NCI-H2081 treated with DMSO at 0.1 percent for 48 hours (cell line): Measurements from ENCODE around the gene UNC93A.
"Not testable (repeated sequence)": the region's sequence is repeated elsewhere in the genome, so short reads cannot be mapped to it uniquely, and the experiment has no call there.

Source experiments
- DNase-seq: peaks from one replicate; lab custom pipeline; 2025; lab: John Stamatoyannopoulos, UW

UNC93A gene

DNA sequence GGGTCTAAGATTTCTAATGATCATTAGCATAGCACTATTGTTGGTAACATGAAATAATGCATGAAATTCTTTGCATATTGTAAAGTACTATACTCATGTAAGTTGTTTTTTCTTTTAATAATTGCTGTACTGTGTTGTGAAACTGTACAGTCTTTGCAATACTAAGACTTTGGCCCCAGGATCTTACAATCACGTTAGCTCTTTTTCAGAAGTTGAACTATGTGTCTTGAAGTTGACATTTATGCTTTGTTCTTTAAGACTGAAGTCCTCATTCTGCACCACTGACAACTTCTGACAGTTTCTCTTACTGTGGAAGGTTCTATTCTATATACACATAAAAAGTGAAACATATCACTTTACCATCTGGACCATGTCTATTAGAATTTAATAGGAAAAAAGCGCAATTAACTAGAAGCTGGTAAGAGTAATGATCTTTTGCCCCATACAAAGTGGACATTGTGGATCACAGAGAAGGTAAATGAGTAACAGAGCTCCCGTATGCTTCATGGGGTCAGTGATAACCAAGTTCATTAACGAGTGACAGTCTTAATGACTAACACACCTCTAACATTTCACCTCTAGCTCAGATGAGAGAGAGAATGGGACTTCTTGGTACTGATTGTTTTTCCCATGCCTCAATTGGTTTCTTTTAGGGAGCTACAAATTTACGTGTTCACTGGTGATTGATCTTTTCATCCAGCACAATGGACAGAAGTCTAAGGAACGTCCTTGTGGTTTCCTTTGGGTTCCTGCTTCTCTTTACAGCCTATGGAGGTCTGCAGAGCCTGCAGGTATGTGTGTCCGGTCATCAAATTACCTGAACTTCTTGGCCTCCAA lies at the start of gene UNC93A:
TSS of gene UNC93A (plus strand) at position 530 of the 837 bp plus-strand sequence. CDS start at position 705, 175 bp downstream.
- DNase-seq, result no peak

DNA sequence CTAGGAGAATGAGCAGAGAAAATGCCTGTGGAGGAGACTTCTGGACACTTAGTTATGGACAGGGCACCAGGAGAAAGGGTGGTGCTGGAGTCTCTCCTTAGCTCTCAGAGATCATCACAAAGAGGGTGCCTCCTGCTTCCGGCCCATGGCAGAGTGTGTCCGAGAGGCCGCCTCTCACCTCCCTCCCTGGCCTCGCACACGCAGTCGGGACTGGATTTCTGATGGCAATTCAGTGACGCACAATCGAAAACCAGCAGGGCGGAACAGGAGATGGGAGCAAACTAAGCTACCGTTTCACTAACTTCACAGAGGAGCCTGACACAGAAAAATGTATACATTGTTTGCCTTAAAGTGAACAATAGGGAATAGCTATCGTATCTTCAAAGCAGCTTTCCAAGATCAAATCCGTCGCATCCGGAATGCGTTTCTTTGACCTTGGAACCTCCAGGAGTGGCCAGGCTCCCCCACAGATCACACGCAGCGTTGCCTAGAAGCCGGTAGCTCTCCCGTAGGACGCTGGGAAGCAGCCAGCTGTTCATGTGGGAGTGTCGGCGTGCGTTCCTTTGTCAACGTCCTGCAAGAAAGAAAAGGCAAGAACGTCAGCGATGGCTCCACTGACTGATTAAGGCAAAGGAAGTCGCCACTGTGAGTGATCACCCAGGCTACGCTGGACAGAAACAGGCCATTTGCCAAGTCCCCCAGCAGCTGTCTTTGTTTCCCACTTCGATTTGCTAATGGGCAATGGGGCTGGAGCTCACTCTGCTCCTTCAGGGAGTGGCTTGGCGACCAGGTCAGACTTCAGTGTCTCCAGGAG lies 49.6 kb upstream of the UNC93A start:
- not testable (repeated sequence) for DNase-seq

DNA sequence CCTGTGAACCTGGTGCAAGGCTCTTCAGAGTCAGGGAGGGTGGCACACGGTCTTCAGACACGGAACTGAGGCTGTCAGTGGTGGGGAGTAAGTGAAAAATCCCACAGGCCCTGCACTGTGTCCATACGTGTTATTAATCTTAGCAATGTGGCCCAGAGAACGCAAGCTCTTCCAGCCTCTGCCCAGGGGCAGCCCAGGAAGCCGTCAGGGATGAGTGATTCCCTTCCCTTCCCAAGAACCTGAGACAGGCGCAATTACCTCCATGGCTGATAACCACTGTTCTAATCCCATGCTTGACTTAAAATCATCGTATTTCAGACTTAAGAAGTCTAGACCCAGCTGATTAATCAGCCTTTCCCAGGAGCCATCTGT lies 49.0 kb upstream of the UNC93A start:
- DNase-seq, result not testable (repeated sequence)

DNA sequence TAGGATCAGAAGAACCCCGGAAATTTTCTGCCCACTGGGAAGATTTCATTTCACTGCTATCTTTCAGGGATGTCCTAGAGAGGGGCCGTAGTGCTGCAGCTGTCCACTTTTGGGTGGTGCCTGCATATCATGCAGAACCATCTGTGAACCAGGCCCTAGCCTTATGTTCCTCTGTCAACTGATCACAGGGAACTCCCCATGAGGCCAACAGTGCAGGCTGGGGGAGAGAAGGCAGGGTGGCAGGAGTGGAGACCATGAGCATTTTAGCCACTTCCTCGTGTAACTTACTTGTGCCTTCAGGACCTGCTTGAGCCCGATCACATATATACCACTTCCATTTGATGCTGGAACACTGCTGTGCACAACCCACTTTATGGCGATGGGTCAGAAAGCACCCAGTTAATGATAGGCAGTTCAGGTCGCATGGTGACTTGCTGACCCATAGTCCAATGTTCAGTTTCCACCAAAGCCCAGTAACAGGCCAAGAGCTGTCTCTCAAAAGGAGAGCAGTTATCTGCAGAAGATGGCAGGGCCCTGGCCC lies 48.5 kb upstream of the UNC93A start:
- DNase-seq, result not testable (repeated sequence)

DNA sequence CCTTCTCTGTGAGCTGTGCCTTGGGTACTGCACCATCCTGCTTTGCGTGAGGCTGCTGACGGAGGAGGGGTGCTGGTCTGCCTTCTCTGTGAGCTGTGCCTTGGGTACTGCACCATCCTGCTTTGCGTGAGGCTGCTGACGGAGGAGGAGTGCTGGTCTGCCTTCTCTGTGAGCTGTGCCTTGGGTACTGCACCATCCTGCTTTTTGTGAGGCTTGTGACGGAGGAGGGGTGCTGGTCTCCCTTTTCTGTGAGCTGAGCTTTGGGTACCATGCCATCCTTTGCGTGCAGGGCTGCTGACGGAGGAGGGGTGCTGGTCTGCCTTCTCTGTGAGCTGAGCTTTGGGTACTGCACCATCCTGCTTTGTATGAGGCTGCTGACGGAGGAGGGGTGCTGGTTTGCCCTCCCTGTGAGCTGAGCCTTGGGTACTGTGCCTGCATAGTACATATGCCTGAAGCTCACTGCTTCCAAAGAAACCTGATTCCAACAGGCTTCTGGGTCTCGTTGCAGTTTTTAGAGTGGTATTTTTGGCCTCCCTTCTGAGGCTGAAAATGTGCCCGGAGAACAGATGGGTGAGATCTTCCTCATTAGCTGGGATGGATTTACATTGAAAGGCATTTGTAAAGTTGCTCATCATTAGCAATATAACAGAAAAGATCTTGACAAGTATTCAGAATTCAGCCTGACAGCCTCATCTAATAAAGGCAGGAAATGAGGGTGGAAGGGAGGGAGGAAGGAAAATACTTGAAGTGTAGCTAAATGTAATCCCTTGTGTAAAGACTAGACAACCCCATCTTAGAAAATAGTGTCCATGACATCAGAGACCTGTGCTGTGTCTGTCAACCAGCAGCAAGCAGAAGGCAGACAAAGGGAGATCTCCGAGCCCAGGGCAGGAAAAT lies 46.8 kb upstream of the UNC93A start:
- DNase-seq, result no peak

DNA sequence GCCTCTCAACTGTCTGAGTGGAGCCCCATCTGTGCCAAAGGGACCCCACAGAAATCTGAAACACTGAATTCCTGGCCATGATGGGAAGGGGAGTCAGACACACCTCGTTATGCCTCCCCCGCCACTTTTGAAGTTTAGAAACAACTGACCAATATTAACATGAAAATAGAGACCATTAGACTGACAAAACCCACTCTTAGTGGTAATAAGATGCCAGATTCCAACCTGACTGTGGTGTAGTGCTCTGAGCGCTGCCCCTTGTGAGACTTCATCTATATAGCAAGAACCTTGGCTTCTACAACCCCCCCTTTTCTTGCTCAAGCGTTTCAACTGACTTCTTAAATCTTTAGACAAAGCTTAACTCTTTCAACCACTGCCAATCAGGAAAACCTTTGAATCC lies 46.1 kb upstream of the UNC93A start:
- DNase-seq, result no peak

DNA sequence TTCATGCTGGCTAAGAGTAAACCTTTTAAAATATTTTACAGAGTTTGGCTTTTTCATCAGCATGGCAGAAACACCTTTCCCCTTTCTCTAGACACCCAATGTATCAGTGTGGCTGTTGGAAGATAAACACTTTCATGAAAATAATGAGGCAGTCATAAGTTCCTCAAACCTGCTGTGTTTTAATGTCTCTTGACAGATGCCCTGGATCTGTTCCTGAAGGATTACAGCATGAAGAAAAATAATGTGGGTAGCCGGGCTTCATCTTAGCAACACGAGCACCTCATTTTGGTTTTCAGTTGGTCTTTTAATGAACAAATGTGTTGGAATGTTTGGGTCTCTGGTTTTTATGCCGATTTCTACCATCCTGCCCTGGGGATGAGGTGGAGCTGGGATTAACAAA lies 45.5 kb upstream of the UNC93A start:
- no peak for DNase-seq

DNA sequence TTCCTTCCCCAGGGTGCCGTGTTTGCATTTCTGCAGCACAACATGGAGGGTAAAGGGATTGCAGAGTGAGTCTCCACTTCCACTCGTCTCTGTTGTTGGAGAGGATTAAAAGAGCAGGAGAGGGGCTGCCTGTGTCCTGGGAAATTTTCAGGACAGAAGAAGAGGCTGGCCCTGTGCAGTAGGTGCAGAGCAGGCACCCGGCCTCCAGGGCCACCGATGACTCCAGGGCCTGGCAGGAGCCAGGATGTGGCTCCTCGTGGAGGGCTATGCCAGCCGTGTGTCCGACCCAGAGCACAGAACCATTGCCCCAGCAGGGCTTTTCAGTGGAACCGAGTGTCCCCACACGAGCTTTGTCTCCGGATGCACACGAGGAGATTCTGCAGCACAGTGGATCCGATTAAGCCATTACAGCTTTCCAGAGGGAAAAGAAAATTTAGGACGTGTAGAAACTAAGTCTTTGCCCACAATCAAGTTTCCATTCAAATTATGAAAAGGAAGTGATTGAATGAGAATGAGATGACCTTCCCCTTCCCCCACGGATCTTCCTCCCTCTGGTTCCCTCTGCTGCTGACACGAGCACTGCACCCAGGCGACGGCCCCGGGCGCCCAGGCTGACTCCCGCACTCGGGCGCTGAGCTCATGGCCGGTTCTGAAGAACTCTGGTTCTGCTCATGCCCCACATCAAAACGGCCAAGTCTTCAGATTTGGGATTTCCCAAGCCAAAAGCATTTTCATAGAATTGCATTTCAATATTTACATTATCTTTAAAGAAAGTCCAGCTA lies 43.1 kb upstream of the UNC93A start:
- DNase-seq, result no peak

DNA sequence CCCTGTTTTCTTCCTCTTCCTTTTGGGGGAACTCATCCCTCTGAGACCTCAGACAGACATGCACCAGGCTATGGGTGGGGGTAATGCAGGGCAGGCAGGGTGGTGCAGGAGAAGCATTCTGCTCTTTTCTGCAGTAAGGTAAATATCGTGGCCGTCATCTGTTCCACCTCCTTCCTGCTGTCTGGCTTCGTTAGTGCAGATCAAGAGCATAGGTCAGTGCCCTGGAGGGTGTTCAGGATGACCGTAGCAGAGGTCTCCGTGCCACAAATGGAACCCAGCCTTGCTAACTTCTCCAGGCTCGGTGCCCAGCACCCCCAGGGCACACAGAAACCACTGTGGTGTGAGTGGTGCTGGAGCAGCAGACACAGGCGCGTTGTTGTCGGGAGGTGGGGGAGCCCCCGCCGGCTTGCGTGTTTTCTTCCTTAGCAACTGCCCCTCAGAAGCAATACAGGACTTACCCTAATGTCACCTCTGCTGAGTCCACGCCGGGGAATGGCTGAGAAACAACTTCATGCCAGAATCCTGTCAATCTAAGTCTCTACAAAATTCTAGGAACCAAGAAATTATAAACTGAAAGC lies 42.1 kb upstream of the UNC93A start:
- DNase-seq, result not testable (repeated sequence)

DNA sequence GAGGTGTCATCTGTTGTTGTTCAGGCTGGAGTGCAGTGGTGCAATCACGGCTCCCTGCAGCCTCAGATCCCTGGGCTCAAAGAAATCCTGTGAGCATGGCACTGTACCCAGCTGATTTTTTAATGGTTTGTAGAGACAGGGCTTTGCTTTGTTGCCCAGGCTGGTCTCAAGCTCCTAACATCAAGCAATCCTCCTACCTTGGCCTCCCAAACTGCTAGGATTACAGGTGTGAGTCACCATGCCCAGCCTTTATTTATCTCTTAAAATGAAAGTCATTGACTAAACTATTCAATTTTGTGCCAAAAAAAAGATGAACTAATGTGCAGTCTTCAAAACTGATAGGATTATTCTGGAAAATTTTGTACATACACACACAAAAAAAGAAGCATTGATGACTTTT lies 38.8 kb upstream of the UNC93A start:
- DNase-seq, result no peak

DNA sequence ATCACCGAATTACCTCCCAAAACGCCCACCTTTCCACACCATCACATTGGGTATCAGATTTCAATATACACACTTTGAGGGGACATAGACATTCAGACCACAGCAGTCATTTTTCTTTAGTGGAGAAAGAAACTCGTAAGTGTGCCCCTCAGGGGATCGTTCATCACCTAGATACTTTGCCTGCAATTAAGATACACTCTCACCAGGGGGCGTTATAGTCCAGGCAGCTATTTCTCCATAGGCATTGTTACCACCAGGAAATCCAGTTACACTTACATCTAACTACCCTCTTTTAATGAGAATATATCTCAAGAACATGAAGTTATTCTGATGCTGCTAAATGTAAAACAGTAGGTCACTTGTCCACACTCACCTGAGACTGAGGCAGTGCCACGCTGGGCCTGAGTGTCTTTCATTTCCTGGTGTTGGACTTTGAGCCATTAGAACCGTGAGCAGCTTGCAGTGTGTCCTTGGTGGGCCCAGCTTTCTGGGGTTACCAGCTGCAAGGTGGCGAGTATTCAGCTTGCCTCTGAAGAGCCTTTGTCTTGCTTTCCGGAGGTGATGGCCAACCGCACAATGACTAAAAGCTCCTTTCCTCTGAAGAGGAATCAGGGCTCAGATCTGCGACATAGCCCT lies 35.1 kb upstream of the UNC93A start:
- DNase-seq, result no peak

DNA sequence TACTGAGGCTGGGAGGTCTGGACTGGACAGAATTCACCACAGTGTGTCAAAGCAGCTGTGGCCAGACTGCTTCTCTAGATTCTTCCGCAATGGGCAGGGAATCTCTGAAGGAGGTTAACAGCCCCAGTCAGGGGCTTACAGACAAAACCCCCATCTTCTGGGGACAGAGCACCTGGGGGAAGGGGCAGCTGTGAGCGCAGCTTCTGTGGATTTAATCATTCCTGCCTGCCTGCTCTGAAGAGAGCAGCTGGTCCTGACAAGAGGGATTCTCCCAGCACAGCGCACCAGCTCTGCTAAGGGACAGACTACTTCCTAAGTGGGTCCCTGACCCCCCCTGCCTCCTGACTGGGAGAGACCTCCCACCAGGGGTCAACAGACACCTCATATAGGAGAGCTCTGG lies 32.5 kb upstream of the UNC93A start:
- no peak for DNase-seq

DNA sequence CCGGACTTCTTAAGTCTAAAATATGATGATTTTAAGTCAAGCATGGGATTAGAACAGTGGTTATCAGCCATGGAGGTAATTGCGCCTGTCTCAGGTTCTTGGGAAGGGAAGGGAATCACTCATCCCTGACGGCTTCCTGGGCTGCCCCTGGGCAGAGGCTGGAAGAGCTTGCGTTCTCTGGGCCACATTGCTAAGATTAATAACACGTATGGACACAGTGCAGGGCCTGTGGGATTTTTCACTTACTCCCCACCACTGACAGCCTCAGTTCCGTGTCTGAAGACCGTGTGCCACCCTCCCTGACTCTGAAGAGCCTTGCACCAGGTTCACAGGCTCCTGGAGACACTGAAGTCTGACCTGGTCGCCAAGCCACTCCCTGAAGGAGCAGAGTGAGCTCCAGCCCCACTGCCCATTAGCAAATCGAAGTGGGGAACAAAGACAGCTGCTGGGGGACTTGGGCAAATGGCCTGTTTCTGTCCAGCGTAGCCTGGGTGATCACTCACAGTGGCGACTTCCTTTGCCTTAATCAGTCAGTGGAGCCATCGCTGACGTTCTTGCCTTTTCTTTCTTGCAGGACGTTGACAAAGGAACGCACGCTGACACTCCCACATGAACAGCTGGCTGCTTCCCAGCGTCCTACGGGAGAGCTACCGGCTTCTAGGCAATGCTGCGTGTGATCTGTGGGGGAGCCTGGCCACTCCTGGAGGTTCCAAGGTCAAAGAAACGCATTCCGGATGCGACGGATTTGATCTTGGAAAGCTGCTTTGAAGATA lies 24.9 kb upstream of the UNC93A start:
- DNase-seq, result not testable (repeated sequence)

DNA sequence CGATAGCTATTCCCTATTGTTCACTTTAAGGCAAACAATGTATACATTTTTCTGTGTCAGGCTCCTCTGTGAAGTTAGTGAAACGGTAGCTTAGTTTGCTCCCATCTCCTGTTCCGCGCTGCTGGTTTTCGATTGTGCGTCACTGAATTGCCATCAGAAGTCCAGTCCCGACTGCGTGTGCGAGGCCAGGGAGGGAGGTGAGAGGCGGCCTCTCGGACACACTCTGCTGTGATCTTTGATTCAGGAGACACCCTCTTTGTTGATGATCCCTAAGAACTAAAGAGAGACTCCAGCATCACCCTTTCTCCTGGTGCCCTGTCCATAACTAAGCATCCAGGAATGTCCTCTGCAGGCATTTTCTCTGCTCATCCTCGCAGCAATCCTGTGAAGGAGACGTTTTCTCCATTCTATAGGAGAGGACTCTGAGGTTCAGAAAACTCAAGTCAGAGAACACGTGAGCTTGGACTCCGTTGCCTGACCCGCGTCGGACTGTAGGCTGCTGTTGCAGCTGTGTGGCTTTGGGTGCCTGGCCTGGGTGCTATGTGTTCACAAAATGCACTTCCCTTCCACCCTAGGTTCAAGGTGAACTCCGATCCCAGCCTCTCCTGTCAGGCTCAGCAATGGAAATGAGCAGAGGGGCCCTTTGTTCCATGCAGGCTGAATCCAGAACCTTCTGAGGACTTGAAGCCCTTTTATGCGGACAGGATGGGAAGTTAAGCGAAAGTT lies 24.1 kb upstream of the UNC93A start:
- DNase-seq, result no peak

DNA sequence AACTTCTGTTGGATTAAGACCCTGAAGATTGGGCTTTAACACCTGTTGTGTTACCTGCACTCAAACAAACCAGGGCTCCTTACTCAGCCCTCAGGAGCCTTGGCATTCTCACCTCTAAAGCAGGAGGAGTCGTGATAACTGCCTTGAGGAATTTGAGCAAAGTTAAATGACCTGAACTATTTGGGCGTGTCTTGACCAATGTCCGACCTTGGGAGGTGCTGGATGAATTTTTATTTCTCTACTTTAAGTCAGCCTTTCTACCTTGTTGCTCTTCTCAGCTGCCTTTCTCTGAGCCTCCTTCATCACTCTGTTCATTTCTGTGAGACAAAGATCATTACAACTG lies 23.6 kb upstream of the UNC93A start:
- not testable (repeated sequence) for DNase-seq

DNA sequence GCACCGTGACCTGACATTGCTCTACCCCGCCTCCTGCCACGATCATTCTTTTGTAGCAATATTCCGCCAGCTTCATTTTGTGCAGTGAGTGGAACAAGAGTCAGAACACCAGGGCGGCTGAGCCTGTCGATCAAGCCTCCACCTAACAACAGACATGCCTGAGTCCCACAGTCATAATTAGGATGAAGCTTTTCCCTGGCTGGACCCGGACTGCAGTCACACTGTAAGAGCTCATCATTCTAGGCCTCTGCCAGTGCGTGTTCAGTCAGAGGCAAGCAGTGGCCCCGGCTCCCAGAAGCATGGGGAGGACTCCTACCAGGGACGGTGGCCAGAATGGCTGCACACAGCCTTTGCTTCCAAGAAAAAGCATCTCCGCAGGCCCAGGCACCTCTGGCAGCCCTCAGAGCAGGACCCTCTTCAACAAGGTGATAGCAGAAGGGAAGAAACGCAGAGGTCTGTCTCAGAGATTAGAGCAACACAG lies 23.2 kb upstream of the UNC93A start:
- no peak for DNase-seq

DNA sequence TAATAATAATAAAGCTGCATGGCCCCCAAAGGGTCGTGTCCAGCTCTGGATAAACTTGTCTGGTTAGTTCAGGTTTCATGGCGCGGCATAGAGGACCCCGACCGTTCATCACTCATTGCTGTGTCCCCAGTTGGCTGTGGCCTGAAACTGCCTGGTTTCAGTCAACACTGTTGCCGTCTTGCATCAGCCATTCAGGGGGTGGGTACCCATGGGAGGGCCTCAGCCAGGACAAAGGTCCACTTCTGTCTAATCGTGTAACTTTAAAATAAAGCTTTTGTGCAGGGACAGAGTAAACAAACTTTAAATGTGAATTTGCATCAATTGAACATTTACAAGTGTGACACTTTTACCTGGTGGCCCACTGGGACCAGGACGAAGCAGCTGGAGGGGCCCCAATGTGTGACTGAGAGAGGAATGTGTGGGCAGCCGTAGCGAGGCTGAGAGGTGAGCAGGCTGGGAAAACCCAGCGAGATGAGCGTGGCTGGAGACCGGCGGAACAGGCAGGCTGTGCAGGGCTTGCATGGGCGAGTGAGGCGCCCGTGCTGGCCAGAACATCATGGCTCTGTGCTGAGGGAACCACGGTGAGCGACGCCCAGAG lies 22.3 kb upstream of the UNC93A start:
- DNase-seq, result no peak
